Measurements from ENCODE around the gene ESRRG.

GRCh38 chr1:216660561-216660960 lies 62.7 kb downstream of the ESRRG start:
- TF ChIP-seq CTCF (IDR thresholded peaks at IDR 0.05; ENCODE audit: low read length), result no peak
- no peak for TF ChIP-seq EZH2 (IDR thresholded peaks at IDR 0.05; ENCODE audit: borderline replicate concordance, low read length)

Measured in OCI-LY1 (cell line).